Bone marrow (tissue), 2 donors: Measurements from ENCODE around the gene STX7.

Source experiments
- DNase-seq, 2 donors: peaks; one replicate each; lab custom pipeline; 2025; lab: John Stamatoyannopoulos, UW

The STX7 gene

DNA sequence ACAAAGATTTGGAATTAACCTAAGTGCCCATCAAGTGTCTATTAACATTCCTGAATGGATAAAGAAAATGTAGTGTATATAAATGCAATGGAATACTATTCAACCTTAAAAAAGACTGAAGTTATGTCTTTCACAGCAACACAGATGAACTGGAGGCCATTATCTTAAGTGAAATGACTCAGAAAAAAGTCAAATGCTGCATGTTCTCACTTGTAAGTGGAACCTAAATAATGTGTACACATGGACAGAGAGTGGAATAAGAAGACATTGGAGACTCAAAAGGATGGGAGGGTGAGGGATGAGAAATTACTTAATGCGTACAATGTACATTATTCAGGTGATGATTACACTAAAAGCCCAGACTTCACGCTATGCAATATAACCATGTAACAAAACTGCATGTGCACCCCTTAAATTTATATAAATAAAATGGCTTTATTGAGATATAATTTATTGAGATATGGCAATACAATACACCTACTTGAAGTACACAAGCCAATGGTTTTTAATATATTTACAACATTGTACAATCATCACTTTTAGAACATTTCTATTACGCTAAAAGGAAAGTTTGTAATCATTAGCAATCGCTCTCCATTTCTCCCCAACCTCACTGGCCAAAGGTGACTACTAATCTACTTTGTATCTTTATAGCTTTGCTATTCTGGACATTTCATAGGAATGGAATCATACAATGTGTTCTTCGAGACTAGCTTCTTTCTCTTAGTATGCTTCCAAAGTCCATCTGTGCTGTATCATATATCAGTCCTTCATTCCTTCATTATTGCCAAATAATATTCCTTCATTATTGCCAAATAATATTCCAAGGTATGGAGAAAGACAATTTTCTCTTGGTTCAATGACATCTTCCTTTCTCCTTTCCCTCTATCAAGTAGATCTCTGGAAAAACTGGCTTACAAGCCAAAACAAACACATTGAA, 5.8 kb downstream of the STX7 start:
- DNase-seq: no peak

GRCh38 chr6:132506461-132506860, 6.5 kb downstream of the STX7 start:
- no peak for DNase-seq

DNA sequence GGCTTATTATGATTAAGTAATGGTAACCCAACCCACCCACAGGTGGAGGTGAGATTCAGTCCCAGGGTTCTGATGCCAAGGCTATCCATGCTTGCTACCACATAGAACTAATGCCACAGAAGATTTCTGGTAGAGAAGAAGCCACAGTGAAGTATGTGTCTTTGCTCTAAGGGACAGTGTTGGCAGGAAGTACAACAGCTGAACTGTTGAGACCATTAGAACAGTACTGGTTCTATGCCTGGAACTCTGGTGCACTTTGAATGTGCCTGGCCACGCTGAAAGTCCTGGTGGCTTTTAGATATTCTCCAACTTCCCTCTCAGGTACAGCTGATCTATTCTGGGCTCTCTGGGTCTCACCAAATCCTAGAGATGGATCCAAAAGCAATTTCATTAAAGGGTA, 7.8 kb downstream of the STX7 start:
- no peak for DNase-seq

GRCh38 chr6:132504757-132505156, 8.2 kb downstream of the STX7 start:
- DNase-seq: no peak

- DNase-seq: no peak
Observed at GRCh38 chr6:132499757-132500156, 13.2 kb downstream of the STX7 start.

DNA sequence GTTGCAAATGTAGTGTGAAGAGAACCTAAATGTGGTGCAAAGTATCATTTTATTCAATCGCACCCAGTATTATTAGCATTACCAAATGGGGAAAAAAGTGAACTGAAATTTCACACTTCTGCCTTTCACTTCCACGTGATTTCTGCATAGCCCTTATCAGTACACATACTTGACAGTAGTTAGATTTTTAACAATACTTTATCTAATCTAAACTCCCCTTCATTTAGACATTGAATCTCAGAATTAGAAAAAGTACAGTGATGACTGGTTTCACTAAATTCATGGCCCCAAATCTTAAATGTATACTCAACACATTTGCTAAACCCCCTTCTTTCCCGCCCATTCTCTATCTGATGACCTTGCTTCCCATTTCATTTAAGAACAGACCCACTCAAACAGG, 14.3 kb downstream of the STX7 start:
- DNase-seq: no peak

- no peak for DNase-seq
Observed at GRCh38 chr6:132496519-132497180, 16.3 kb downstream of the STX7 start.

GRCh38 chr6:132495604-132496079, 17.3 kb downstream of the STX7 start:
- DNase-seq: no peak

DNA sequence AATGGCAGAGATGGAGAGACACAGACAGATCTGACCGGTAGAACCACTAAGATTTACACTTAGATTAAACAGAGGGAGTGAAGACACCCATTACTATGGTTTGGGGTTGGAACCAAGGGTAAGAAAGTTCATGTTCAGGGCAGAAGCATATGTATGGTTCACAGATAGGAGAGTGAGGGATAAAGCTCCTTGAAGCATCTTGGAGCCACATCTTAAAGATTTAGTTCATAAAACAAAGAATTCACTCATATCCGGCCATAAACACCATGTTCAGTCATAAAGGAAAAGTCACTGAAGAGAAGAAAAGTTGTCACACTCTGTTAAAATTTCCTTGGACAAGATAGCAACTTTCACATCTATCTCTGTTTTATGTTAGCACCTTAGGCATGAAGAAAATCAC, 18.0 kb downstream of the STX7 start:
- no peak for DNase-seq

DNA sequence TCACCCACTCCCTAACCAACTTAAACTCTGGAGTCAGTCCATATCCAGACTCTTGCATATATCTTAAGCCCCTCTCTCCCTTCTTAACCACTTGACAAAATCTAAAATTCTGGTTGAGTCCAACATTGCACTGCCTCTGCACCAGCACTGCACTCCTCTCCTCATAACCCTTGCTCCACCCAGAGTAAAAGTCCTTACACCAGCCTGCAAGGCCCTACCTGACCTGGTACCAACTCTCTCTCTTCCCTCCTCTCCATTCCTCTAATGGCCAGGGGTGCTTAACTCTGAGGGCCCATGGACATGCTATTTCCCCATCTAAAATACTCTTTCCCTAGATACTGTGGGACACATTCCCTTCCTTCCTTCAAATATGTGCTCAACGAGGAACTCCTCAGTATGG, 21.0 kb downstream of the STX7 start:
- DNase-seq: no peak

DNA sequence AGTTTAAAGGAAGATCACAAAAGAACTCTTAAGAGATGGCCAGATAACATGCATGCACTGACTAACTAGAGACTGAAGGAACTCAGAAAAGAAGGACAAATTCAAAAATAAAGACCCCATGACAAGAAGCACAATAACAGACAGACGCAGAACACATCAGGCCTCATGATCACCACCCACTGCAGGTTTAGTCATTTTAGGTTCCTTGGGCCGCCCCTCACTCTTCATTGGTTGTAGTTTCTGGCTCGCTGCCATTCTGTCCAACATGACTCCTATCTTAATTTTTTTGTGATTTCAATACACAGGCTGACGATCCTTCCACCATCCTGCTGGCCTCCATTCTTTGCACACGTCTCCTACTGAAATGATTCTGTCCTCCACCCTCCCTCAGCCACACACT, 21.6 kb downstream of the STX7 start:
- DNase-seq: no peak

DNA sequence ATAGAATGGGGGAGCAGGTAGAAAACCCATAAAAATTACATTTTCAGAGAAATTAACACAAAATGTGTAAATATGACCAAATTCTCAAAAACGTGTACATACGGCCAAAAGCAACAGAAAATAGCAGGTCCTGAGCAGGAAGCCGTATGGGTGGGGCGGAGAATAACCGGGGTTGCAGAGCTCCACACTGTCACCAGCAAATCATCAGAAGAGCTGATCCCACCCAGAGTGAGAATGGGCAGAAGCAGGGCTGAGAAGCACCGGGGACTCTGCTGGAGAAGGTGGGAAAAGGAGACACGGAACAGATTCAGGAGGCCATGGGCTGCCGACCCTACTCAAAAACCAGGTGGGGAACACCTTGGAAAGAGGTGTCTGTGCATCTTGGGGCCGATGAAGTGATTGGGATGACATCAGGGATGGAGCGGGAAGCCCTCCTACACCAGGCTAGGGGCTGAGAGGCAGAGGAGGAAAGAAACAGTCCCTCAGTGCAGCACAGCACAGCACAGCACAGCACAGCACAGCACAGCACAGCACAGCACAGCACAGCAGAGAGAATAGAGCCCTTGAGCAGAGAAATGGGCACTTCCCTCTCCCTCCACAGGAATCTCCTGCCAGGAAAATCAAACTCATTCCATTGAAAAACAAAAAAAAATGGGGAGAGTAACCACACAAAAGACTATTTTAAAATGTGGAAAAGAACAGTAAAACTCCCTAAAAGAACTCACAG, 22.3 kb downstream of the STX7 start:
- DNase-seq: no peak

DNA sequence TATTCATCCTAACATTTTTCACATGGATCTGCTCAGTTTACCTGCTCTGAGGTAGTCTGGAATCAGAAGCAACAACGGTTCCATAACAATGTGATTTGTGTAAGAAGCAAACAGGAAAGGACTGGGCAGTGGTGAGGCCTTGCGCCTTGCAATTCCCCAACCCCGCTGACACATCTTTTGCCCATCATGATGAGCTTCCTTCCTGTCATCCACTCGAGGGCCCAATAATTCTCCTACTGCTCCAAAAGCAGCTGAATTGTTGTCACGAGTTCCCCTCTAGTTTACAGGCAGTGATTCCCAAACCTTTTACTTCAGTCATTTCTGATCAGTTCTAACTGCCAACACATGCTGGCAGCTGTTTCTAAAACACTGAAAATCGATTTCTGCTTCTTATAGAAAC, 22.9 kb downstream of the STX7 start:
- no peak for DNase-seq

GRCh38 chr6:132489376-132489775, 23.5 kb downstream of the STX7 start:
- DNase-seq: no peak

GRCh38 chr6:132487762-132488161, 25.2 kb downstream of the STX7 start:
- no peak for DNase-seq

DNA sequence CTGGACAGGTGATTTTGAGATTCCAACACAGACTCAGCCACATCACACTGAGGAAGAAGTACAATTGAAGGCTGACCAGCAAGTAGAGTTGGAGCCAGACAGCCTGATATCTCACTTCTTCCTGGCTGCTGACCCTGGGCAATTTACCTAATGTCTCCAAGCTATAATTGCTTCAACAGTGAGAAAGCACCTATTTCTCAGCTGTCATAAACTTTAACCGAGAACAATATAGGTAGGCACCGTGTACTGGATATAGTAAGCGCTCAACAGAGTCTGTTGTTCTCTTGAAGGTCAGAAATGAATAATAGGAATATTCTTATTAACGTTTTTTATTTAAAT, 28.3 kb downstream of the STX7 start:
- DNase-seq: no peak

GRCh38 chr6:132483779-132484679, 28.9 kb downstream of the STX7 start:
- DNase-seq: peak in 1 of 2 donors; percentile 37

GRCh38 chr6:132482581-132482980, 30.3 kb downstream of the STX7 start:
- no peak for DNase-seq

DNA sequence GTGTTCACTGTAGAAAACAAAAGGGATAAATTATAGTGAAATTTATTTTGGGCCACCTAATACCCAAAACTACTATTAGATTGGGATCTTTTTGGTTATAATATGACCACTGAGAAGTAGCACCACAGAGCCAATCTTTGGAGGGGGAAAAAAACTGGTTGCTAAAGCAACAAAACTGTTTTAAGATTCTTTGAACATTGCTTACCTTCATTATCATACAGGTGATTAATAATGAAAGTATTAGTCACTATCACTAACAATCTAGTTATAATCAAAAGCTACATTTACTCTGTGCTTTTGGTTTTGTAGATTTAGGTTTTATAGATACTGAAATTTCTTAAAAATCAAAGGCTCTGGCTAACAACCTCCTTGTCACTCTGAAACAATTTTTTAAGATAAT, 31.7 kb downstream of the STX7 start:
- DNase-seq: no peak

DNA sequence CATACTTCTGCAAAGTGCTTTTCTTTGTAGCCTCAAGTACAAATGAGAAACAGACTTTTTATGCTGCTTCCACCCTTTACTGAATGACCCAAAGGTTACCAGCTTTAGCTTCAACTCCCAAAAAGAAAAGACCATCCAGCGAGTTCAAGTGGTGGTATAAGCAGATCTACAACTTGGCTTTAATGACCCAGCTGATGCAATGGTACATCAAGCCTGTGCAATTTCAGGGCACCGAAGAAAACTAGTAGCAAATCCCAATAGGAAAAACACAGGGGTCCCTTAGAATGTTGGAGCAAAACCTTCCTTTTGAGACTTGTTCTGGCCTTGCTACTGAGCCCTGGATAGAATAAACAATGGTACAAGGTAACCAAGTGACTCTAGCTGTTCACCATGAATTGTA, 33.8 kb downstream of the STX7 start:
- DNase-seq: no peak

DNA sequence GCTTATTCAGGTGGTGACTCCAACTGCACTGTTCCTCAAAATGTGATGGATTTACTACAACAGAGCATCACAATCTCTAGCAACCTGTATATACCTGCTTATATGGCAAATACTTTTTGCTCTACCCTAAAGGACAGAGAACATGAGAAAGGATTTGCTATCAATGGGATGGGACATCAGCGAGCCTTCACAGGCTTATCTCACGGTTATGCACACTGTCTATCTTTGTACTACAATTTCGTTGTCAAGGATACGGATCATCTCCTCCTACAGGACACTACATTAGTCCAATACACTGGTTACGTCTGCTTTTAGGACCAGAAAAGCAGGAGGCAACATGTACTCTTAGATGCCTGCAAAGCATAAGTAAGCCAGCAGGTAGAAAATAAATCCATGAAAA, 34.2 kb downstream of the STX7 start:
- no peak for DNase-seq

- DNase-seq: no peak
Observed at GRCh38 chr6:132478266-132478665, 34.6 kb downstream of the STX7 start.
